Bronchial epithelial cell (primary cell): ENCODE results near the gene SALL4. TPM values are rescaled to one million over a fixed set of nuclear protein-coding genes. Genes with fewer than 3 reads are reported as not detected.
A peak's percentile ranks its signal among the peaks of the same experiment; 100 is the strongest.
"Not testable (repeated sequence)": the region's sequence is repeated elsewhere in the genome, so short reads cannot be mapped to it uniquely, and the experiment has no call there.

Experiments
- DNase-seq: peaks from one replicate; pipeline ENCODE4 v3.0.0-alpha.2; 2010; ENCODE audit warnings: low read depth
- FAIRE-seq: peaks from 2 replicates; lab custom pipeline; 2011; peaks lifted over from hg19 to GRCh38; lab: Jason Lieb, UNC
- H3K27me3 ChIP-seq: 2 replicates; pipeline ENCODE4 v1.5.1; 2011; ENCODE audit warnings: low read length; ENCODE audit not compliant: control insufficient read depth, insufficient read depth
- H3K36me3 ChIP-seq: 2 replicates; pipeline ENCODE4 v1.5.1; 2011; ENCODE audit warnings: low read length; ENCODE audit not compliant: control insufficient read depth, insufficient read depth
- H3K4me3 ChIP-seq: 2 replicates; pipeline ENCODE4 v1.5.1; 2011; ENCODE audit warnings: mild to moderate bottlenecking, low read depth, low read length, control low read depth
- total RNA-seq: library from RNA; depleted of rRNA; stranded (reverse); fragments of >200 nt; gene quantifications from 2 replicates; pipeline ENCODE4 v1.2.1, GENCODE V29; 2014
- TF ChIP-seq, protein P1 (sequence below): IDR thresholded peaks from 2 replicates; pipeline ENCODE4 v1.5.1; 2011; ENCODE audit warnings: mild to moderate bottlenecking, moderate library complexity, low read length, control low read depth, inconsistent platforms; ENCODE audit not compliant: insufficient read depth, severe bottlenecking

SALL4 gene
- total RNA-seq, 1 donor from 2014 or later: 0.26 TPM

DNA sequence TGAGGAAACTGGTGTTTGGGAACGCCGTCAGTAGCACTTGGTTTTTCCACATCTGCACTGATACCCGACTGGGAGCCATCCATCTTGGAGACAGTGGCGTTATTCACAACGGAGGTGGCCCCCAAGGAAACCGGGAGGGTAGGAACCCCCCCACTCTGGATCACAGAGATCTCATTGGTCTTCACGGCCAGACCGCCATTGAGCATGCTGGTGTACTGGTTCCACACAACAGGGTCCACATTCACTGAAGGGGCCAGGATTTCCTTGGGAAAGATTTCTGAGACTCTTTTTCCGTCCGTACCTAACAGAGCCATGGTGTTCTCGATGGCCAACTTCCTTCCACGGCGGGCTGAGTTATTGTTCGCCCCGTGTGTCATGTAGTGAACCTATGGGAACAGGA, 18.0 kb downstream of the SALL4 start:
- Histone ChIP-seq H3K4me3 (no peak overlapping the region), H3K36me3 (no peaks in the 10 kb centered on the region), H3K27me3 (no peaks in the 10 kb centered on the region)
- DNase-seq: no peak
- no peak for FAIRE-seq
- TF ChIP-seq, protein P1, sequence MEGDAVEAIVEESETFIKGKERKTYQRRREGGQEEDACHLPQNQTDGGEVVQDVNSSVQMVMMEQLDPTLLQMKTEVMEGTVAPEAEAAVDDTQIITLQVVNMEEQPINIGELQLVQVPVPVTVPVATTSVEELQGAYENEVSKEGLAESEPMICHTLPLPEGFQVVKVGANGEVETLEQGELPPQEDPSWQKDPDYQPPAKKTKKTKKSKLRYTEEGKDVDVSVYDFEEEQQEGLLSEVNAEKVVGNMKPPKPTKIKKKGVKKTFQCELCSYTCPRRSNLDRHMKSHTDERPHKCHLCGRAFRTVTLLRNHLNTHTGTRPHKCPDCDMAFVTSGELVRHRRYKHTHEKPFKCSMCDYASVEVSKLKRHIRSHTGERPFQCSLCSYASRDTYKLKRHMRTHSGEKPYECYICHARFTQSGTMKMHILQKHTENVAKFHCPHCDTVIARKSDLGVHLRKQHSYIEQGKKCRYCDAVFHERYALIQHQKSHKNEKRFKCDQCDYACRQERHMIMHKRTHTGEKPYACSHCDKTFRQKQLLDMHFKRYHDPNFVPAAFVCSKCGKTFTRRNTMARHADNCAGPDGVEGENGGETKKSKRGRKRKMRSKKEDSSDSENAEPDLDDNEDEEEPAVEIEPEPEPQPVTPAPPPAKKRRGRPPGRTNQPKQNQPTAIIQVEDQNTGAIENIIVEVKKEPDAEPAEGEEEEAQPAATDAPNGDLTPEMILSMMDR: no peak

DNA sequence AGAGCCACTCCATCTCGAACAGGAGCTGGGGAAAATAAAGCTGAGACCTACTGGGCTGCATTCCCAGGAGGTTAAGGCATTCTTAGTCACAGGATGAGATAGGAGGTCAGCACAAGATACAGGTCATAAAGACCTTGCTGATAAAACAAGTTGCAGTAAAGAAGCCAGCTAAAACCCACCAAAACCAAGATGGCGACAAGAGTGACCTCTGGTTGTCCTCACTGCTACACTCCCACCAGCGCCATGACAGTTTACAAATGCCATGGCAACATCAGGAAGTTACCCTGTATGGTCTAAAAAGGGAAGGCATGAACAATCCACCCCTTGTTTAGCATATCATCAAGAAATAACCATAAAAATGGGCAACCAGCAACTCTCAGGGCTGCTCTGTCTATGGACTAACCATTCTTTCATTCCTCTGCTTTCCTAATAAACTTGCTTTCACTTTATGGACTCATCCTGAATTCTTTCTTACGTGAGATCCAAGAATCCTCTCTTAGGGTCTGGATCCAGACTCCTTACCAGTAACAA, 24.0 kb downstream of the SALL4 start:
- H3K27me3 ChIP-seq, FAIRE-seq, DNase-seq, H3K4me3 ChIP-seq, H3K36me3 ChIP-seq: not testable (repeated sequence)

DNA sequence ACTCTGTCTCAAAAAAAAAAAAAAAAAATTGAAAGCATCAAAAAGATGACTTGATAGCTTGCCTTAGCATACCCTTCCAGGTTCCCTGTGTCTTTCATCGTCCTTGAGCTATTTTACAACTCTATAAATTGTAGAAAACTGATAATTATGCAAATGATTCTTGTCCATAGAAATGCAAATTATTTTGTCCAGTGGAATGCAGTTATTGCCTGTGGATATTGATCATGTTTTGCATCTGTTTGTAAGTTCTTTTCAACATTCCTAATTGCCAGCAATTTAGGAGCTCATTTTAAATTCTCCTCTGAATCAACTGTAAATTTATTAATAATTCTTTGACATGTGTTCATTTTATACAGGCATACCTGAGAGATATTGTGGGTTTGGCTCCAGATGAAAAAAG, 27.1 kb downstream of the SALL4 start:
- FAIRE-seq (no peak), DNase-seq (no peak)
- no peaks in the 10 kb centered on the region for H3K36me3 ChIP-seq
- H3K4me3 ChIP-seq: no peak overlapping the region
- TF ChIP-seq, protein P1: no peak
- H3K27me3 ChIP-seq: no peaks in the 10 kb centered on the region

DNA sequence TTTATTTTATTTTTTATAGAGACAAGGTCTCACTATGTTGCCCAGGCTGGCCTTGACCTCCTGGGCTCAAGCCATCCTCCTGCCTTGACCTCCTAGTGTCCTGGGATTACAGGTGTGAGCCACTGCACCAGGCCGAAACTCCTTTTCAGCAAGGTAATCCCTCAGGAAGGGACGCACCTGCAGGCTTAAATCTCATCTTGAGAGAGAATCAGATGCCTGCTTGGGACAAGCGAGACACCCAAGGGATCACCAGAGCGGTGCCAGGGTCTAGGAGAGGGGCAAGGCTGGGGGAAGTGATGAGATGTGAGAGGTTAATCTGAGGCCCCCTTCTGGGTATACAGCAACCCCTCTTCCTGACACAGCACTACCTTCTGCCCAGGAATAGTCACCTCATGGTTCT, 30.1 kb downstream of the SALL4 start:
- DNase-seq (no peak), FAIRE-seq (no peak)
- TF ChIP-seq, protein P1: no peak
- H3K4me3 ChIP-seq: no peak overlapping the region
- H3K27me3 ChIP-seq: no peaks in the 10 kb centered on the region
- no peaks in the 10 kb centered on the region for H3K36me3 ChIP-seq

DNA sequence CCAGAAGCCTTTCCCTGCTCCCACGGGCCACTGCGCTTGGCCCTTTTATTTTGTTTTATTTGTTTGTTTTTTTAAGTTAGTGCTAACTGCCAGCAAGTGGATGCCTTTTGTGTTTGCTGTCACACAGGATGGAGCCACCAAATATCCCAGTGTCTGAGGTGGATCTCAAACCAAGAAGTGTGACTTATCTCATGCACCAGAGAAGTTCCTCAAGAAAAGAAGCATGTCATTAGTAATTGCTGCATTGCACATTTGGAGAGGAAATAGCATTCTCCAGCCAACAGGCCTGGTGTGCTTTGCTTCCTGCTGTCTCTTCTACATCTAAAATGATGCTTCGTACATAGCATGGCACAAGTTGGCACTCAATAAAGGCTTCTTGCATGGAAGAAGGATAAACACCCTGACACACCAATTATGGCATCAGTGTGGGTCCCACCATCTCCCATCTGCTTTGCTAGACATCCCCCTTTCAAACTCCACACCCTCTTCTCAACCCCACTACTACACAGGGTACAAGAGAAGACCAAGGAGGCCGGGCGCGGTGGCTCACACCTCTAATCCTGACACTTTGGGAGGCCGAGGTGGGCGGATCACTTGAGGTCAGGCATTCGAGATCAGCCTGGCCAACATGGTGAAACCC, 32.2 kb downstream of the SALL4 start:
- FAIRE-seq: no peak
- Histone ChIP-seq H3K36me3 (no peaks in the 10 kb centered on the region), H3K4me3 (no peak overlapping the region), H3K27me3 (no peaks in the 10 kb centered on the region)
- DNase-seq: no peak
- TF ChIP-seq, protein P1: no peak

DNA sequence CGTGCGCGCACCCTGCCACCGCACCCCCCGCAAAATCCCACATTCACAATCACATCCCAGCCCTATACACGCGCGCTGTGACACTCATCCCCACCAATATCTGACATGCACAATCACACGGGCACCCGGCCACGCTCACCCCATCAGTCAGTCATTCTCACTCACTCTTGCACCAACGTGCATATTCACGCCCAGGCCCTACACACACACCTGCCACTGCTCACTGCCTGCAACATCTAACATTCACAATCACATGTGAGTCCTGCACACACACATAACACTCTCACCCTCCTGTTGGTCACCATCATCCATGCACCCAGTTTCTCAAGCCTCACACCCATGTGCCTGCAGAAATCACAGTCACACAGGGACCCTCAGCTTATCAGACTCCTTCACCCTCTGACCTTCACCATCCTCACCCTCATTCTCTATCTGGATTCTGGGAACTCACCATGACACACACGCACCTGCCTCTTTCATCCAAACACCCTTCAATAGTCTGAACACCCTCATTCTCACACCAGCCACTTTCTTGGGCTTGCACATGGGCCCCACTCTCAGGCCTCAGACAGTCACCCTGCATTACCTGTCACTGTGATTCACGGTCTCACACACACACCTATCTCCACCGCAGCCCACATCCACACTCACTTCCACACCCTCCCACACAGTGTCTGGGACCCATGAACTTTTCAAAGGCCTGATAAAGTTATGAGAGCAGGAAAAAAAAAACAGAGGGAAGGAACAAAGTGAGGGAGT, 33.4 kb downstream of the SALL4 start:
- Histone ChIP-seq H3K4me3 (peak overlapping the region; percentile 11), H3K36me3 (no peaks in the 10 kb centered on the region), H3K27me3 (no peaks in the 10 kb centered on the region)
- DNase-seq: no peak
- TF ChIP-seq, protein P1: no peak
- no peak for FAIRE-seq
